Osteocyte (in vitro differentiated cells): ENCODE results near the gene OSMR. TPM values are rescaled to one million over a fixed set of nuclear protein-coding genes. Genes with fewer than 3 reads are reported as not detected.

Experiments used
- DNase-seq: peaks from one replicate; pipeline ENCODE4 v3.0.0; 2021; ENCODE audit warnings: mixed read lengths; ENCODE audit not compliant: unreplicated experiment; ENCODE audit errors: extremely low spot score
- H3K27ac Mint-ChIP-seq: one replicate; pipeline ENCODE4 v1.8.0; 2021; ENCODE audit warnings: mild to moderate bottlenecking, mixed read lengths; ENCODE audit not compliant: unreplicated experiment
- H3K27me3 Mint-ChIP-seq: one replicate; pipeline ENCODE4 v1.8.0; 2021; ENCODE audit warnings: mixed read lengths; ENCODE audit not compliant: unreplicated experiment
- H3K36me3 Mint-ChIP-seq: one replicate; pipeline ENCODE4 v1.8.0; 2021; ENCODE audit warnings: mixed read lengths; ENCODE audit not compliant: unreplicated experiment
- H3K4me1 Mint-ChIP-seq: one replicate; pipeline ENCODE4 v1.8.0; 2021; ENCODE audit warnings: mixed read lengths; ENCODE audit not compliant: unreplicated experiment
- H3K4me3 Mint-ChIP-seq: one replicate; pipeline ENCODE4 v1.8.0; 2021; ENCODE audit warnings: mild to moderate bottlenecking, moderate library complexity, mixed read lengths; ENCODE audit not compliant: unreplicated experiment
- H3K9me3 Mint-ChIP-seq: one replicate; pipeline ENCODE4 v1.8.0; 2021; ENCODE audit warnings: mixed read lengths; ENCODE audit not compliant: unreplicated experiment
- total RNA-seq: library from RNA; stranded (reverse); gene quantifications from 2 replicates; pipeline ENCODE4 v1.2.1, GENCODE V29; 2021
- TF ChIP-seq, protein P1 (sequence below): fragments of 200-600 bp; sonication (generic); IDR thresholded peaks from 2 replicates; pipeline ENCODE4 v1.5.0; 2021; ENCODE audit warnings: antibody characterized with exemption, mild to moderate bottlenecking, moderate library complexity

The OSMR gene
- total RNA-seq, 1 donor from 2014 or later: 33.1 TPM

DNA sequence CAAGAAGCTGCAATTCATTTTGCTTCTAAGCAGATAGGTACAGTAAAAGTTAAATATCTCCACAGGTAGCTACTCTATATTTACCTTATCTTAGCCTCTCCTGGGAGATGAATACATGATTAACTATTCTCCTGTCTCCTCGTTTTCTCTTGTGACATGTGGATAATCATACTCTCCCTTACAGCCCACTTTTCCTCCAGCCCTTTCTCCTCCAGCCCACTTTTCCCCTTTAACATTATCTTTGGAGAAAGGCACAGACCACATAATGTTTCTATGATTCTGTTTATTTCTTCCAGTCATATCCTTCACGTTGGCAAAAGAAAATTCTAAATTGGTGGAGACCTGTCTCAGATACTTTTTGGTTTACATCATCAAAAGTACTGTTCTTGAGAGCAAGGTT, 84.0 kb downstream of the OSMR start:
- H3K4me3 Mint-ChIP-seq: no peak overlapping the region
- H3K4me1 Mint-ChIP-seq: peaks cover 27% of the 10 kb centered on the region
- no peaks in the 10 kb centered on the region for H3K27me3 Mint-ChIP-seq
- no peak for DNase-seq
- H3K36me3 Mint-ChIP-seq: peaks cover 52% of the 10 kb centered on the region
- H3K9me3 Mint-ChIP-seq: no peaks in the 10 kb centered on the region
- TF ChIP-seq, protein P1, sequence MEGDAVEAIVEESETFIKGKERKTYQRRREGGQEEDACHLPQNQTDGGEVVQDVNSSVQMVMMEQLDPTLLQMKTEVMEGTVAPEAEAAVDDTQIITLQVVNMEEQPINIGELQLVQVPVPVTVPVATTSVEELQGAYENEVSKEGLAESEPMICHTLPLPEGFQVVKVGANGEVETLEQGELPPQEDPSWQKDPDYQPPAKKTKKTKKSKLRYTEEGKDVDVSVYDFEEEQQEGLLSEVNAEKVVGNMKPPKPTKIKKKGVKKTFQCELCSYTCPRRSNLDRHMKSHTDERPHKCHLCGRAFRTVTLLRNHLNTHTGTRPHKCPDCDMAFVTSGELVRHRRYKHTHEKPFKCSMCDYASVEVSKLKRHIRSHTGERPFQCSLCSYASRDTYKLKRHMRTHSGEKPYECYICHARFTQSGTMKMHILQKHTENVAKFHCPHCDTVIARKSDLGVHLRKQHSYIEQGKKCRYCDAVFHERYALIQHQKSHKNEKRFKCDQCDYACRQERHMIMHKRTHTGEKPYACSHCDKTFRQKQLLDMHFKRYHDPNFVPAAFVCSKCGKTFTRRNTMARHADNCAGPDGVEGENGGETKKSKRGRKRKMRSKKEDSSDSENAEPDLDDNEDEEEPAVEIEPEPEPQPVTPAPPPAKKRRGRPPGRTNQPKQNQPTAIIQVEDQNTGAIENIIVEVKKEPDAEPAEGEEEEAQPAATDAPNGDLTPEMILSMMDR: no peak
- H3K27ac Mint-ChIP-seq: no peak overlapping the region

DNA sequence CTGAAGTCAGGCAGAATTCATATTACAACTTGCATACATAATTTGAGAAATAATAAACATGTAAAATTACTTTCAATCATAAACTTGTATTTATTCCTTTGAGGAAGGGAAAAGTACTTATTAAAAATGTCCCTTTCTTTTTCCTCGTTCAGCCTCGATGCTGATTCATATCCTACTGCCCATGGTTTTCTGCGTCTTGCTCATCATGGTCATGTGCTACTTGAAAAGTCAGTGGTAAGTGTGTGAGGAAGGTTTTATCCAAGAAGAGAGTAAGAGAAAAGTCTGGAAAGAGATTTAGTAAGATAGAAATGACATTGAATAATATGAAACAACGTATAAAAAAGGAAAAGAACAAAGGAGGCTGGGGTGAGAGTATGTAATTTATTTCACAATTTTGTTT, 85.9 kb downstream of the OSMR start:
- TF ChIP-seq, protein P1: no peak
- Mint-ChIP-seq H3K4me3 (no peak overlapping the region), H3K9me3 (no peaks in the 10 kb centered on the region), H3K36me3 (peaks cover 57% of the 10 kb centered on the region), H3K4me1 (peaks cover 8% of the 10 kb centered on the region), H3K27ac (no peak overlapping the region), H3K27me3 (no peaks in the 10 kb centered on the region)
- DNase-seq: no peak

DNA sequence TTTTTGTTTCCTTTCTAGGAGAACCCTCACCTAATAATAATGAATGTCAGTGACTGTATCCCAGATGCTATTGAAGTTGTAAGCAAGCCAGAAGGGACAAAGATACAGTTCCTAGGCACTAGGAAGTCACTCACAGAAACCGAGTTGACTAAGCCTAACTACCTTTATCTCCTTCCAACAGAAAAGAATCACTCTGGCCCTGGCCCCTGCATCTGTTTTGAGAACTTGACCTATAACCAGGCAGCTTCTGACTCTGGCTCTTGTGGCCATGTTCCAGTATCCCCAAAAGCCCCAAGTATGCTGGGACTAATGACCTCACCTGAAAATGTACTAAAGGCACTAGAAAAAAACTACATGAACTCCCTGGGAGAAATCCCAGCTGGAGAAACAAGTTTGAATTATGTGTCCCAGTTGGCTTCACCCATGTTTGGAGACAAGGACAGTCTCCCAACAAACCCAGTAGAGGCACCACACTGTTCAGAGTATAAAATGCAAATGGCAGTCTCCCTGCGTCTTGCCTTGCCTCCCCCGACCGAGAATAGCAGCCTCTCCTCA, 87.1 kb downstream of the OSMR start:
- TF ChIP-seq, protein P1: no peak
- peaks cover 54% of the 10 kb centered on the region for H3K36me3 Mint-ChIP-seq

DNA sequence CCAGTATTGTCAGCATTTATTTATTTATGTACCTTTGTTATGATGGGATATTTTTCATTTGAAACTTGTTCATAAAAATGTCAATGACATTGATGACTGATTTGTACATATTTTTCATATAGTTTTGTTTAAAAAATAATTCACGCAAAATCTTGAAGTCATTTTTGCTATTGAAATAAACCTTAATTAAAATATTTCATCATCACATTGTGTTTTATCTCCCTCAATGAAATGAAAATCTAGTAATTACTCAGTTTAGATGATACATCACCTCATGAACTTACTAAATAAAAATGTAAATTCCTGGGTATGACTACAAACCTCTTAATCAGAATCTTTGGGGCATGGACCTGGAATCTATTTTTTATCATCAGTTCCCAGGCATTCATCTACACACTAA, 89.6 kb downstream of the OSMR start:
- peaks cover 13% of the 10 kb centered on the region for H3K4me1 Mint-ChIP-seq
- H3K36me3 Mint-ChIP-seq: peaks cover 47% of the 10 kb centered on the region
- H3K4me3 Mint-ChIP-seq: no peak overlapping the region
- no peaks in the 10 kb centered on the region for H3K27me3 Mint-ChIP-seq
- H3K27ac Mint-ChIP-seq: no peak overlapping the region
- no peak for DNase-seq
- TF ChIP-seq, protein P1: no peak
- no peaks in the 10 kb centered on the region for H3K9me3 Mint-ChIP-seq

More for the DNA sequence above, 87.1 kb downstream of the OSMR start:
- Mint-ChIP-seq H3K4me1 (peaks cover 5% of the 10 kb centered on the region), H3K4me3 (no peak overlapping the region), H3K27ac (no peak overlapping the region), H3K9me3 (no peaks in the 10 kb centered on the region), H3K27me3 (no peaks in the 10 kb centered on the region)
- DNase-seq: no peak

DNA sequence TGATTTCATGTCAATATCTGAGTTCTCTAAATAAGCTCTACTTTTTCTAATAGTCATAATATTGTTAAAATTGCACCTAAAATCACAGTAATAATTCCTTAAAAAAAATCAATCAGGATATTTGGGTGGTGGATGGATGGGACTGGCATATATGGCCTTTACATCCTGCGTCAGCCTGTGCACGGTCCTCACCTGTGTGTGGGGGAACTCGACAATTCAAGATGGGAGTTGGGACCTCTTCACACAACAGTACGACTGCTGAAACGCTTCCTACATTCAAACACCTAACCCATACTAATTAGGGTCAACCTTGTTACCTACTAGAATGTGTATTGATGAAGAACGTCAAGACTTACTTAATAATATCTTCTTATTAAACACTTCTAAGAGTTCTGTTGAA, 90.5 kb downstream of the OSMR start:
- no peaks in the 10 kb centered on the region for H3K27me3 Mint-ChIP-seq
- peaks cover 13% of the 10 kb centered on the region for H3K4me1 Mint-ChIP-seq
- TF ChIP-seq, protein P1: no peak
- no peaks in the 10 kb centered on the region for H3K9me3 Mint-ChIP-seq
- H3K36me3 Mint-ChIP-seq: peaks cover 45% of the 10 kb centered on the region
- no peak overlapping the region for H3K27ac Mint-ChIP-seq
- H3K4me3 Mint-ChIP-seq: no peak overlapping the region
- DNase-seq: no peak
